MM.1S (cell line): Measurements from ENCODE around the gene PSMD6.

ENCODE experiments used
- EZH2 ChIP-seq: fragments of 300-600 bp; sonication (generic); optimal IDR thresholded peaks from 2 replicates; pipeline ENCODE3; 2017; ENCODE audit warnings: low read depth, mild to moderate bottlenecking, antibody characterized with exemption, low read length, mixed read lengths
- EZH2phosphoT487 ChIP-seq: fragments of 300-600 bp; sonication (generic); IDR thresholded peaks from 2 replicates; pipeline ENCODE4 v1.6.1; 2018; ENCODE audit warnings: antibody characterized with exemption, low read length
- TF ChIP-seq, protein P1 (sequence below): fragments of 300-600 bp; sonication (generic); IDR thresholded peaks from 2 replicates; pipeline ENCODE4 v1.5.1; 2016; ENCODE audit warnings: antibody characterized with exemption, low read length, mixed read lengths

DNA sequence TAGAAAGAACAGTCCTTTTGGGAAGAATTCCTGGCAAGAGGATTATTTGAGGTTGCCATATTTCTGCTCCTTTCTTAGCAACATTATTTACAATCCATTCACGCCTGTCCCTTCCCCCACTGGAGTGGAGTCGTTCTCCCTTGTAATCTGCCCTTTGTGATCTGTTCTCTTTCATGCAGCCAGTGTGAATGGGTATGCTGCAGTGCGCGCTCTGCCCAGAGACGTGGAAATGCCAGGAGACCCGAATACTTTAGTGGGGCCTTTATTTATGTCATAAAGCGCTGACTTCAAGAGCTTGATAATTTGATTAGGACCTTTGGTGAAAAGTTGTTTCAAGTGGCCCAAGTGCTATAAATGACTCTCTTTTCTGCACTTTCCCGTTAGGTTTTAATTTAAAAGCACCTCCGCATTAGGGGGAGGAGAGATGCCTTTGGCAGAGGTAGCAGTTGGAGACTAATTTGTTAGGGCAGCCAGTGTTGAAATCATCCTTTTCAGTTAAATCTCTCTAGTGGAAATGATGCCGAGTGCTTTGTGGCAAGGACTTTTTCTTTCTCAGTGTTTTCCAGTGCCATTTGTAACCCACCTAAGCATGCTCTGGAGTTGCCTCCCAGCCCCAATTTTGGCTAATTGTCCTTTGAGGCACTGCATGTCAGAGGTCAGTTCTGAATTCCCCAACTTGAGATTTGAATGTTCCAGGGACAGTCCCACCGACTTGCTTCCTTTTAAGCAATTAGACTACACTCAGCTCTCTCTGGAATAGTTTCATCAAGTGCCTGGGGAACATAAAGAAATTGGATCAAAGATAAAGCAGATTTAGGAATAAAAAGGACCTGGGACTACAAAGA is 52.4 kb downstream of the PSMD6 start:
- TF ChIP-seq, protein P1, sequence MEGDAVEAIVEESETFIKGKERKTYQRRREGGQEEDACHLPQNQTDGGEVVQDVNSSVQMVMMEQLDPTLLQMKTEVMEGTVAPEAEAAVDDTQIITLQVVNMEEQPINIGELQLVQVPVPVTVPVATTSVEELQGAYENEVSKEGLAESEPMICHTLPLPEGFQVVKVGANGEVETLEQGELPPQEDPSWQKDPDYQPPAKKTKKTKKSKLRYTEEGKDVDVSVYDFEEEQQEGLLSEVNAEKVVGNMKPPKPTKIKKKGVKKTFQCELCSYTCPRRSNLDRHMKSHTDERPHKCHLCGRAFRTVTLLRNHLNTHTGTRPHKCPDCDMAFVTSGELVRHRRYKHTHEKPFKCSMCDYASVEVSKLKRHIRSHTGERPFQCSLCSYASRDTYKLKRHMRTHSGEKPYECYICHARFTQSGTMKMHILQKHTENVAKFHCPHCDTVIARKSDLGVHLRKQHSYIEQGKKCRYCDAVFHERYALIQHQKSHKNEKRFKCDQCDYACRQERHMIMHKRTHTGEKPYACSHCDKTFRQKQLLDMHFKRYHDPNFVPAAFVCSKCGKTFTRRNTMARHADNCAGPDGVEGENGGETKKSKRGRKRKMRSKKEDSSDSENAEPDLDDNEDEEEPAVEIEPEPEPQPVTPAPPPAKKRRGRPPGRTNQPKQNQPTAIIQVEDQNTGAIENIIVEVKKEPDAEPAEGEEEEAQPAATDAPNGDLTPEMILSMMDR: no peak
- TF ChIP-seq EZH2: no peak
- TF ChIP-seq EZH2phosphoT487: no peak
